Bronchial epithelial cell (primary cell): ENCODE results near the gene TOGARAM1. TPM values are rescaled to one million over a fixed set of nuclear protein-coding genes. Genes with fewer than 3 reads are reported as not detected.
"Not testable (repeated sequence)": the region's sequence is repeated elsewhere in the genome, so short reads cannot be mapped to it uniquely, and the experiment has no call there.

Experiments
- DNase-seq: peaks from one replicate; pipeline ENCODE4 v3.0.0-alpha.2; 2010; ENCODE audit warnings: low read depth
- FAIRE-seq: peaks from 2 replicates; lab custom pipeline; 2011; peaks lifted over from hg19 to GRCh38; lab: Jason Lieb, UNC
- H3K27me3 ChIP-seq: 2 replicates; pipeline ENCODE4 v1.5.1; 2011; ENCODE audit warnings: low read length; ENCODE audit not compliant: control insufficient read depth, insufficient read depth
- H3K36me3 ChIP-seq: 2 replicates; pipeline ENCODE4 v1.5.1; 2011; ENCODE audit warnings: low read length; ENCODE audit not compliant: control insufficient read depth, insufficient read depth
- H3K4me3 ChIP-seq: 2 replicates; pipeline ENCODE4 v1.5.1; 2011; ENCODE audit warnings: mild to moderate bottlenecking, low read depth, low read length, control low read depth
- total RNA-seq: library from RNA; depleted of rRNA; stranded (reverse); fragments of >200 nt; gene quantifications from 2 replicates; pipeline ENCODE4 v1.2.1, GENCODE V29; 2014
- TF ChIP-seq, protein P1 (sequence below): IDR thresholded peaks from 2 replicates; pipeline ENCODE4 v1.5.1; 2011; ENCODE audit warnings: mild to moderate bottlenecking, moderate library complexity, low read length, control low read depth, inconsistent platforms; ENCODE audit not compliant: insufficient read depth, severe bottlenecking

Gene TOGARAM1
- total RNA-seq, 1 donor from 2014 or later, result 9.0 TPM

- no peaks in the 10 kb centered on the region for H3K36me3 ChIP-seq
- H3K4me3 ChIP-seq, result no peak overlapping the region
- TF ChIP-seq, protein P1, sequence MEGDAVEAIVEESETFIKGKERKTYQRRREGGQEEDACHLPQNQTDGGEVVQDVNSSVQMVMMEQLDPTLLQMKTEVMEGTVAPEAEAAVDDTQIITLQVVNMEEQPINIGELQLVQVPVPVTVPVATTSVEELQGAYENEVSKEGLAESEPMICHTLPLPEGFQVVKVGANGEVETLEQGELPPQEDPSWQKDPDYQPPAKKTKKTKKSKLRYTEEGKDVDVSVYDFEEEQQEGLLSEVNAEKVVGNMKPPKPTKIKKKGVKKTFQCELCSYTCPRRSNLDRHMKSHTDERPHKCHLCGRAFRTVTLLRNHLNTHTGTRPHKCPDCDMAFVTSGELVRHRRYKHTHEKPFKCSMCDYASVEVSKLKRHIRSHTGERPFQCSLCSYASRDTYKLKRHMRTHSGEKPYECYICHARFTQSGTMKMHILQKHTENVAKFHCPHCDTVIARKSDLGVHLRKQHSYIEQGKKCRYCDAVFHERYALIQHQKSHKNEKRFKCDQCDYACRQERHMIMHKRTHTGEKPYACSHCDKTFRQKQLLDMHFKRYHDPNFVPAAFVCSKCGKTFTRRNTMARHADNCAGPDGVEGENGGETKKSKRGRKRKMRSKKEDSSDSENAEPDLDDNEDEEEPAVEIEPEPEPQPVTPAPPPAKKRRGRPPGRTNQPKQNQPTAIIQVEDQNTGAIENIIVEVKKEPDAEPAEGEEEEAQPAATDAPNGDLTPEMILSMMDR, result no peak
- DNase-seq (no peak), FAIRE-seq (no peak)
- no peaks in the 10 kb centered on the region for H3K27me3 ChIP-seq
These were observed 111.4 kb downstream of the TOGARAM1 start for GRCh38 chr14:45073231-45073879.

GRCh38 chr14:45078323-45078722 is 116.3 kb downstream of the TOGARAM1 start:
- no peak for FAIRE-seq
- Histone ChIP-seq H3K27me3 (no peaks in the 10 kb centered on the region), H3K36me3 (no peaks in the 10 kb centered on the region), H3K4me3 (no peak overlapping the region)
- no peak for DNase-seq
- TF ChIP-seq, protein P1, result no peak

DNA sequence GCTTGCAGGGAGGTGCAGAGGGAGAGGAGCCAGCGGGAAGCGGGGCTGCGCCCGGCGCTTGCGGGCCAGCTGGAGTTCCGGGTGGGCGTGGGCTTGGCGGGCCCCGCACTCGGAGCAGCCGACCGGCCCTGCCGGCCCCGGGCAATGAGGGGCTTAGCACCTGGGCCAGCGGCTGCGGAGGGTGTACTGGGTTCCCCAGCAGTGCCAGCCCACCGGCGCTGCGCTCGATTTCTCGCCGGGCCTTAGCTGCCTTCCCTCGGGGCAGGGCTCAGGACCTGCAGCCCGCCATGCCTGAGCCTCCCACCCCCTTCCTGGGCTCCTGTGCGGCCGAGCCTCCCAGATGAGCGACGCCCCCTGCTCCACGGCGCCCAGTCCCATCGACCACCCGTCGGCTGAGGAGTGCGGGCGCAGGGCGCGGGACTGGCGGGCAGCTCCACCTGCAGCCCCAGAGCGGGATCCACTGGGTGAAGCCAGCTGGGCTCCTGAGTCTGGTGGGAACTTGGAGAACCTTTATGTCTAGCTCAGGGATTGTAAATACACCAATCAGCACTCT is 118.5 kb downstream of the TOGARAM1 start:
- not testable (repeated sequence) for H3K36me3 ChIP-seq, H3K27me3 ChIP-seq, FAIRE-seq, H3K4me3 ChIP-seq, DNase-seq

DNA sequence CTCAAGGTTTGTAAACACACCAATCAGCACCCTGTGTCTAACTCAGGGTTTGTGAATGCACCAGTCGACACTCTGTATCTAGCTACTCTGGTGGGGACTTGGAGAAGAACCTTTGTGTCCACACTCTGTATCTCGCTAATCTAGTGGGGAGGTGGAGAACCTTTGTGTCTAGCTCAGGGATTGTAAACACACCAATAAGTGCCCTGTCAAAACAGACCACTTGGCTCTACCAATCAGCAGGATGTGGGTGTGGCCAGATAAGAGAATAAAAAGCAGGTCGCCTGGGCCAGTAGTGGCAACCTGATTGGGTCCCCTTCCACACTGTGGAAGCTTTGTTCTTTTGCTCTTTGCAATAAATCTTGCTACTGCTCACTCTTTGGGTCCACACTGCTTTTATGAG is 119.1 kb downstream of the TOGARAM1 start:
- H3K36me3 ChIP-seq, DNase-seq, FAIRE-seq, H3K4me3 ChIP-seq, H3K27me3 ChIP-seq: not testable (repeated sequence)

DNA sequence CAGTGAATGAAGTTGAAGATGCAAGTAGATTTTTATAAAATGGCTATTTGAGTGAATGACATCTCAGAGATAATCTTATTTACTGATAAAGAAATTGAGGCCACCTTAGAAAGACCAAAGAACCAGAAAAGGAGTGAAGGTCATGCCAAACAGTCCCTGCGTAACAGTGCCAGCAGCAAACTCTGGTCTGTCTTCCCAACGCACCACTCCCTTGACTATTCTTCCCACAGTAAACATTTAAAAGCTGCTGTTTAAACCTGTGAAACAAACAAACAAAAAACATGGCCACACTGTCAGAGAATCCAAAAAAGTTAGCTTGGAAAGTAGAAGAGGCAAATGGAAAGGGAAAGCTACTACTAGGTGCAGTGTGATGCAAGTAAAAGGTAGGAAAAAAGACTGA is 120.4 kb downstream of the TOGARAM1 start:
- FAIRE-seq, result no peak
- no peak for DNase-seq
- H3K27me3 ChIP-seq, result no peaks in the 10 kb centered on the region
- no peak overlapping the region for H3K4me3 ChIP-seq
- TF ChIP-seq, protein P1, result no peak
- H3K36me3 ChIP-seq, result peaks cover 1% of the 10 kb centered on the region

GRCh38 chr14:45083617-45083975 is 121.6 kb downstream of the TOGARAM1 start:
- no peak for FAIRE-seq
- H3K27me3 ChIP-seq, result no peaks in the 10 kb centered on the region
- H3K36me3 ChIP-seq, result peaks cover 1% of the 10 kb centered on the region
- no peak for DNase-seq
- peak overlapping the region; percentile 68 for H3K4me3 ChIP-seq
- TF ChIP-seq, protein P1, result no peak
